Thoracic aorta (tissue), 2 donors: ENCODE measurements around the gene POGLUT2. TPM values are rescaled to one million over a fixed set of nuclear protein-coding genes. Genes with fewer than 3 reads are reported as not detected.
"Not testable (repeated sequence)": the region's sequence is repeated elsewhere in the genome, so short reads cannot be mapped to it uniquely, and the experiment has no call there.

ENCODE experiments used
- ATAC-seq: fragments of 150-250 bp; one replicate; pipeline ENCODE4 v1.8.0; 2017; ENCODE audit warnings: low read depth; ENCODE audit not compliant: insufficient number of reproducible peaks, low FRiP score
- DNase-seq: peaks from one replicate; pipeline ENCODE4 v3.0.0-alpha.2; 2020; ENCODE audit warnings: low spot score
- H3K27ac ChIP-seq, 2 donors: fragments of 200-600 bp; sonication (generic); 1 replicate in 1 of 2; 2 replicates in 1 of 2; pipeline ENCODE4 v1.5.1; 2016; ENCODE audit warnings: mild to moderate bottlenecking in 2 of 2, moderate library complexity in 2 of 2
- H3K27me3 ChIP-seq: fragments of 200-600 bp; sonication (generic); replicated peaks from 2 replicates; pipeline ENCODE4 v1.6.0; 2016; ENCODE audit warnings: mild to moderate bottlenecking; ENCODE audit not compliant: insufficient read depth
- H3K36me3 ChIP-seq: fragments of 200-600 bp; sonication (generic); one replicate; pipeline ENCODE4 v1.5.1; 2016
- H3K4me1 ChIP-seq, 2 donors: fragments of 200-600 bp; sonication (generic); 1 replicate in 1 of 2; 2 replicates in 1 of 2; pipeline versions ENCODE4 v1.5.1 to v1.6.0; 2016; ENCODE audit warnings: low read depth in 2 of 2, mild to moderate bottlenecking in 1 of 2; ENCODE audit not compliant: control insufficient read depth in 1 of 2
- H3K4me3 ChIP-seq: fragments of 200-600 bp; sonication (generic); 2 replicates; pipeline ENCODE4 v1.5.1; 2016; ENCODE audit warnings: mild to moderate bottlenecking
- H3K9me3 ChIP-seq: fragments of 200-600 bp; sonication (generic); 2 replicates; pipeline ENCODE4 v1.5.1; 2016
- total RNA-seq, 2 donors: library from RNA; depleted of rRNA; stranded (reverse); fragments of >200 nt; gene quantifications; one replicate each; pipeline versions ENCODE4 v1.1.0 to v1.2.3, GENCODE V29; 2016
- TF ChIP-seq, protein P1 (sequence below): fragments of 200-600 bp; sonication (generic); IDR thresholded peaks from one replicate; pipeline ENCODE4 v1.5.1; 2019; ENCODE audit warnings: antibody characterized with exemption

The POGLUT2 gene
- total RNA-seq, 2 donors from 2014 or later = 7.3 to 11.9 TPM

DNA sequence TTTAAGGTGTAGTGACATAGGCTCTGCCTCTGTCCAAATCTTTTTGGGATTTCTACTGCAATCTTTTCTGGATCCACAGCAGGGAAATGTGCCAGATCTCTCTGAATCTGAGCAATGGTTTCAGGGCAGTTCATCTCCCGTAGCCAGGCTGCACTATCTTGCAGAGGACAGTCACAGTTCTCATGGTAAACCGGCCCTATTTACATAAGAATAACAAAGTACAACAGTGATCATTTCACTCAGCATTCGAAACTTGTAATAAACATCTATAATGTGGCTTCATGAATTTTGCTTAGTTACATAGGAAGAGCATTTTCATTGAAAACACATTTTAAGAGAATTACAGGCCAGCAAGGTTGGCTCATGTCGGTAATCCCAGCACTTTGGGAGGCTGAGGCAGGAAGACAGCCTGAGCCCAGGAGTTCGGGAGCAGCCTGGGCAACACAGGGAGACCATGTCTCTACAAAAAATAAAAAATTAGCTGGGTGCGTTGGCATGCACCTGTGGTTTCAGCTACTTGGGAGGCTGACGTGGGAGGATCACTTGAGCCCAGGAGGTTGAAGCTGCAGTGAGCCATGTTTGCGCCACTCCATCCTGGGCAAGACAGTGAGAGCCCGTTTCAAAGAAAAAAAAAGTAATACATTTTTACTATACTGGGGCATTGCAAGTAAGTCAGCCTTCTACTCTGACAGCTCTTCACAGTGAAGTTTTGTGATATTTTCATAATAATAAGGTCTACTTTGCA, 5.0 kb downstream of the POGLUT2 start:
- Histone ChIP-seq H3K27ac (no peak overlapping the region), H3K4me3 (no peak overlapping the region), H3K36me3 (peaks cover 5% of the 10 kb centered on the region), H3K4me1 (peaks cover 3 to 4% of the 10 kb centered on the region in 2 donors), H3K27me3 (no peaks in the 10 kb centered on the region), H3K9me3 (no peaks in the 10 kb centered on the region)
- no peak for ATAC-seq
- TF ChIP-seq, protein P1, sequence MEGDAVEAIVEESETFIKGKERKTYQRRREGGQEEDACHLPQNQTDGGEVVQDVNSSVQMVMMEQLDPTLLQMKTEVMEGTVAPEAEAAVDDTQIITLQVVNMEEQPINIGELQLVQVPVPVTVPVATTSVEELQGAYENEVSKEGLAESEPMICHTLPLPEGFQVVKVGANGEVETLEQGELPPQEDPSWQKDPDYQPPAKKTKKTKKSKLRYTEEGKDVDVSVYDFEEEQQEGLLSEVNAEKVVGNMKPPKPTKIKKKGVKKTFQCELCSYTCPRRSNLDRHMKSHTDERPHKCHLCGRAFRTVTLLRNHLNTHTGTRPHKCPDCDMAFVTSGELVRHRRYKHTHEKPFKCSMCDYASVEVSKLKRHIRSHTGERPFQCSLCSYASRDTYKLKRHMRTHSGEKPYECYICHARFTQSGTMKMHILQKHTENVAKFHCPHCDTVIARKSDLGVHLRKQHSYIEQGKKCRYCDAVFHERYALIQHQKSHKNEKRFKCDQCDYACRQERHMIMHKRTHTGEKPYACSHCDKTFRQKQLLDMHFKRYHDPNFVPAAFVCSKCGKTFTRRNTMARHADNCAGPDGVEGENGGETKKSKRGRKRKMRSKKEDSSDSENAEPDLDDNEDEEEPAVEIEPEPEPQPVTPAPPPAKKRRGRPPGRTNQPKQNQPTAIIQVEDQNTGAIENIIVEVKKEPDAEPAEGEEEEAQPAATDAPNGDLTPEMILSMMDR = no peak
- no peak for DNase-seq

DNA sequence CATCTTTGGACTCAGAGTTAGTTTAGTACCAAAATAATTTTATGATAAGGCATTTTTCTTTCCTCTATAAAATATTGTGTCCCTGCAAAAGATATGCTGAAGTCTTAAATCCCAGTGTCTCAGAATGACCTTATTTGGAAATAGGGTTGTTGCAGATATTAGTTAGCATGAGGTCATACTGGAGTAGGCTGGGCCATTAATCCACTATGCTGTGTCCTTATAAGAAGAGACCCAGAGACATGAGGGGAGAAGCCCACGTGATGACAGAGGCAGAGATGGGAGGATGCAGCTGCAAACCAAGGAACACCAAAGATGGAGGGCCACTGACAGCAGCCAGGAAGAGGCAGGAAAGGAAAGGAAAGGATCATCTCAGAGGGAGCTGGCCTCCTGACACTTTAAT, 6.4 kb downstream of the POGLUT2 start:
- ATAC-seq (no peak), DNase-seq (no peak)
- H3K36me3 ChIP-seq = peaks cover 5% of the 10 kb centered on the region
- no peak overlapping the region for H3K27ac ChIP-seq
- no peaks in the 10 kb centered on the region for H3K4me1 ChIP-seq
- no peaks in the 10 kb centered on the region for H3K9me3 ChIP-seq
- H3K4me3 ChIP-seq = no peak overlapping the region
- H3K27me3 ChIP-seq = no peaks in the 10 kb centered on the region
- TF ChIP-seq, protein P1 = no peak

DNA sequence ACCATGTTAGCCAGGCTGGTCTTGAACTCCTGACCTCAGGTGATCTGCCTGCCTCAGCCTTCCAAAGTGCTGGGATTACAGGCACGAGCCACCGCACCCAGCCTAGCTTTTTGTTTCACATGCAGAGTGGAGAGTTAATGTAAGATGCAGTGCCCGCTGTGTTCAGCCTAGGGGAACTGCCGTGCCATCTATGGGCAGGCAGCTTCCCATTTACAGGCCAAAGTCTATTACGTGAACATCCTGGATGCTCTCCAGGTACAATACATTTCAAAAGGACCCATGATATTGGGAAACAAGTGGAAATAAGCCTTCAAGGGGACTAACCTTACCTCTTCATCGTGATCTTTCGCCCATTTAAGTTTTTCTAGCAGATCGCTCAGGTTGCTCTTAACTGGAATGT, 10.1 kb downstream of the POGLUT2 start:
- Histone ChIP-seq H3K9me3 (no peaks in the 10 kb centered on the region), H3K4me1 (no peaks in the 10 kb centered on the region), H3K4me3 (no peak overlapping the region), H3K27ac (no peak overlapping the region), H3K36me3 (peaks cover 8% of the 10 kb centered on the region), H3K27me3 (no peaks in the 10 kb centered on the region)
- ATAC-seq = no peak
- no peak for DNase-seq
- TF ChIP-seq, protein P1 = no peak

DNA sequence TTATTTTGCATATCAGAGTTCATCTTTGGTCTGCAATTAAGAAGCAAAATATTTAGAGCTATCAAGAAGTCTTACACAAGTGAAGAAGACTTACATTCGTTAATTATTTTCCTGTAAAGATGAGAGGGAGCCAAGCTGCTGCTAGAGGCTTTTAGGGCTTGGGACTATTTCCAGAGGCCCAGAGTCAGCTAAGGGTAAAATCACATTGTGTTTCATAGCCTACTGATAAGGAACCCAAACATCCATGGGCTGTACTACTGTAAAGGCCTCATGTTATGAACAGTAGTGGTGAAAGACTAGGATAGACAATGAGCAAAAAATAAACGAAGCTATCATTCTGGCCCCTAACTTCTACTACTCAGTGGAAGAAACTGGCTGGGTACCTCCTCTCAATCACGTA, 14.3 kb downstream of the POGLUT2 start:
- no peaks in the 10 kb centered on the region for H3K9me3 ChIP-seq
- H3K4me1 ChIP-seq = no peaks in the 10 kb centered on the region
- TF ChIP-seq, protein P1 = no peak
- no peaks in the 10 kb centered on the region for H3K27me3 ChIP-seq
- DNase-seq (no peak), ATAC-seq (no peak)
- H3K4me3 ChIP-seq = no peak overlapping the region
- no peak overlapping the region for H3K27ac ChIP-seq
- peaks cover 3% of the 10 kb centered on the region for H3K36me3 ChIP-seq

DNA sequence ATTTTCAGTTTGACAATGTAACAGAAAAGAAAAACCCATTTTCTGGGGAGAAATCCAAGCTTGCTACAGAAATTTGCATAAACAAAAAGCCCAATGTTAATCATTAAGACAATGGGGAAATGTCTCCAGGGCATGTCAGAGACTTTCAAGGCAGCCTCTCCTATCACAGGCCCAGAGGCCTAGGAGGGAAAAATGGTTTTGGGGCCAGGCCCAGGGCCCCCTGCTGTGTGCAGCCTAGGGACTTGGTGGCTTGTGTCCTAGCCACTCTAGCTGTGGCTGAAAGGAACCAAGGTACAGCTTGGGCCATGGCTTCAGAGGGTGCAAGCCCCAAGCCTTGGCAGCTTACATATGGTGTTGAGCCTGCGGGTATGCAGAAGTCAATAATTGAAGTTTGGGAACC, 17.2 kb downstream of the POGLUT2 start:
- TF ChIP-seq, protein P1 = no peak
- DNase-seq = no peak

GRCh38 chr13:102780656-102781055, 18.1 kb downstream of the POGLUT2 start:
- ATAC-seq = not testable (repeated sequence)

More for the DNA sequence above, 17.2 kb downstream of the POGLUT2 start:
- no peaks in the 10 kb centered on the region for H3K4me1 ChIP-seq
- no peaks in the 10 kb centered on the region for H3K9me3 ChIP-seq
- no peak for ATAC-seq
- H3K27me3 ChIP-seq = no peaks in the 10 kb centered on the region
- H3K4me3 ChIP-seq = no peak overlapping the region
- H3K27ac ChIP-seq = no peak overlapping the region
- peaks cover 3% of the 10 kb centered on the region for H3K36me3 ChIP-seq

More at GRCh38 chr13:102780656-102781055, 18.1 kb downstream of the POGLUT2 start:
- not testable (repeated sequence) for H3K36me3 ChIP-seq, H3K4me1 ChIP-seq, H3K4me3 ChIP-seq, DNase-seq, H3K9me3 ChIP-seq, H3K27ac ChIP-seq, H3K27me3 ChIP-seq
